Gastroesophageal sphincter (tissue), 3 donors: ENCODE measurements around the gene TMEM141.

ENCODE experiments used
- CTCF ChIP-seq, 4 experiments: fragments of 200-600 bp in 2 of 4; fragments of 450-650 bp in 2 of 4; sonication (generic) in 1 of 4; IDR thresholded peaks; one replicate each; pipeline ENCODE4 v1.5.1; 2017 to 2019; ENCODE audit warnings: antibody characterized with exemption in 4 of 4, mild to moderate bottlenecking in 2 of 4, moderate library complexity in 2 of 4
- EP300 ChIP-seq: sonication (generic); formaldehyde crosslinking; IDR thresholded peaks from one replicate; pipeline ENCODE4 v1.6.1; 2017; ENCODE audit warnings: antibody characterized with exemption, mild to moderate bottlenecking
- POLR2AphosphoS5 ChIP-seq: sonication (generic); formaldehyde crosslinking; IDR thresholded peaks from one replicate; pipeline ENCODE4 v1.6.1; 2017; ENCODE audit warnings: antibody characterized with exemption

- TF ChIP-seq CTCF (IDR thresholded peaks at IDR 0.05) (peak in 1 of 4 experiments; percentile 33), POLR2AphosphoS5 (no peak), EP300 (no peak)
These were observed 48.4 kb upstream of the TMEM141 start, which contains the start of gene LCN10 for GRCh38 chr9:136742591-136743391.
